Stimulated activated naive CD4-positive, alpha-beta T cell (primary cell): ENCODE results near the gene NCAM1.

Experiments
- DNase-seq, 6 experiments: peaks; one replicate each; lab custom pipeline; 2025; lab: John Stamatoyannopoulos, UW

Gene NCAM1

DNA sequence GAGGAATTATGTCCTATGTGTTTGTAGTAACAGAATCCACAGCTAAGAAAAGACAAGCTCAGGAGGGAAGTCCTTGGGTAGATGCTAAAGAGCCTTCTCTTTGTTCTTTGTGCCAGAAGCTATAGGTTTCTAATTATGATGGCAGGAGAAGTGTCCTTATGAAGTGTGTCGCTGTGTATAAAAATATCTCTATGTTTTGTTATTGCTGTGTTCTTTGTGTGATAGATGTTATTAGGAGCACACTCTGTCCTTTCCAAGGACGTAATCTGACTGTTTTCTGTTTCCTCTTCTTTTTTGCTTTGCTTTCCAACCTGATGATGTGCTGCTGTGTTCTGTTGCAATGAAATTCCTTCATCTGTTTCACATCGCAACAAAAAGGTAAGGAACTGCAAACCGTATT lies 171.9 kb downstream of the NCAM1 start:
- DNase-seq, result no peak

DNA sequence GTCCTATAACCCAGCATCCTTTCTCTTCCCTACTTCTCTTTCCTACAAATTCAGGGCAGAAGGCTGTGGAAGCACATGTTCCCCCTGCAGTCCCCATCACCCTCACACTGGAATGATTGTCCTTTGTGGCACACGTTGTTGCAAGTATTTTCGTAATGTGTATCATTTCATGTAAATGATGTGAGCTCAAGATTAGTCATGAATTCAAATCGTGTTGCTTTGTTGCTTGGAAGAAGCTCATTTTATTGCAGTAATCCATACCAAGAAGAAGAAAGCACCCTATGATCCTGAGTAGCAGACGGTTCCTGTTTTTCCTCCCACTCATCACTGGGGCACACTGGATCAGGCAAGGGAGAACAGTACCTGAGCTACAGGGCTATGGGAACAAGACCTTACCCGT lies 173.4 kb downstream of the NCAM1 start:
- DNase-seq, result no peak

GRCh38 chr11:113137713-113138529 lies 176.7 kb downstream of the NCAM1 start:
- no peak for DNase-seq

DNA sequence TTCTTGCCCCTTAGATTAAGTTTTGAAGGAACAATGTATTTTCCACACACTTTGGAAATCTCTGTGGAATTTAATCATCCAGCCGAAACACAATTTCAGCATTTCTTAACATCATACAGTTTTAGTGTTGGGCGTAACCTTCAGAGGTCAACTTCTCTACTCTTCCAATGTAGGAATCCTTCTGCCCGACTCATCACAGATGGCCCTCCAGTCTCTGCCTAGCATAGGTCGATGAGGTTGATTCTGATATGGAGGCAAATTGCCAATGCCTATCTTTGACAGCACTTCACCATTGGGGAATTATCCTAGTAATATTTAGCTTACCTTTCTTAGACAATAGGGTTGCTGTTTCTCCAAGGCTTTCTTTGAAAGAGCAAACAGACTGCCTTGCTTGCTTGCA lies 177.5 kb downstream of the NCAM1 start:
- DNase-seq, result no peak

DNA sequence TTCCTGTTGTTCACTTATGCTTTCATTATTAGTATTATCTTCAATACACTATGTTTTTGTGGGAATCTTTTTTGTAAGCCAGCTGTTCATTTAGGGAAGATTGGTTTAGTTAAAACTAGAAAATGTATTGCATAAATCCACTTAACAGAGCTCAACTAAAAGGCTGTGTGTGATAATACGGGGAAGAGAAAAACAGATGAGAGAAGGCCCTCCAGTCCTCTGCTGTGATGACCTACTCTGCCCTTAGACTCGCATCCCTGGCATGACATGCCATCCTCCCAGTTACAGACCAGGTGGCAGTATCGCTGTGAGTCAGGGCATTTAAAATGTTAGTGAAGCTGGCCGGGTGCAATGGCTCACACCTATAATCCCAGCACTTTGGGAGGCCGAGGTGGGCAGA lies 179.8 kb downstream of the NCAM1 start:
- no peak for DNase-seq

DNA sequence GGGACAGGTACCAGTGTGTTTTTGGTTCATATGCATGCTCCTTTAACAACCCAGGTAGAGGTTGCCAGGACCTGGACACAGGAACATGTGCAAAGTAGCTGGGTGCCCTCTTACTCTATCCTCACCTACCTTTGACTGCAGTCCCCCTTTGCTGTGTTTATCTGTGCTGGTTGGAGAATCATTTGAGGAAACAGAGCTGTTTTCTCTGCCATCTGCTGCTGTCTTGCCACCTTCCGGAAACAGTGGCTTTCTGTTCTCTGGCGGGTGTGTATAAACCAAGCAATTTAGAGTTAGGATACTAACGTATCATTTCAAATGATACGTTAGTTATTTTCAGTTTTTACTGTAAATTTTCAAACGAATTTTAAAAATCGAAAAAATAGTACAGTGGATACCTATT lies 181.3 kb downstream of the NCAM1 start:
- no peak for DNase-seq

DNA sequence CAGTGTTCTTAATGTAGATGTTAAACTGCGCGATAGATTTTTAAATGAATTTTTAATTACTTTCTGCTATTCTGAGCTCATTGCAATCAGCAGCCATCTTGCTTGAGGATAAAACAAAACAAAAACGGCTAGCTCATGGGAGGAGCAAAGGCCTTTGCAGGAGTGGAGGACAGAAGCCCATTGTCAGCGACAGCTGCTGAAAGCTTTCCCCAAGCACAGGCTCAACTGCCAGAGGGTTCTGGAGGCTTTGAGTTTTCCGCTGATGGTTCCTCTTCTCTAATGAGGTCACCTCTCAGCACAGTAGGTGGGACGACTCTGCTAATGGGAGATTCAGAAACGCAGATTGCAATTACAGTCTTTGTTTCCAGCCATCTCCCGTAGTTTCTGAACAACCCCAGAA lies 186.0 kb downstream of the NCAM1 start:
- DNase-seq, result no peak

DNA sequence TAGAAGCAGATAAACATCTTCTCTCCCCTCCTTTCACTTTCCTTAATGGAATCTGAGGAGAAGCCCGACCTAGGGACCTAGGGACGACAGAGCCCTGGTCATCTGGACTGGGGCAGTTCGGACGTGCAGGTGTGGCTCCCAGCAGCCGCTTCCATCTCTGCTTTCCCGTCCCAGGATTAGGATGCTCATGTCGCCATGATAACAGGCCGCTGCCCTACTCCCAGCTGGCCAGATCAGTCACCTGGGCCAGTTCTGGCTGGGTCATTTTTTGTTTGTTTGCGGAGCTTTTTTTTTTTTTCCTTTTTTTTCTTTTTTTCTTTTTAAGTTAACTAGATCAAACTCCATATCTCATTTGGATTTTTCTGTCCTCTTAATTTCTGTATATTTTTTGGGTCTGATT lies 186.9 kb downstream of the NCAM1 start:
- DNase-seq, result no peak

DNA sequence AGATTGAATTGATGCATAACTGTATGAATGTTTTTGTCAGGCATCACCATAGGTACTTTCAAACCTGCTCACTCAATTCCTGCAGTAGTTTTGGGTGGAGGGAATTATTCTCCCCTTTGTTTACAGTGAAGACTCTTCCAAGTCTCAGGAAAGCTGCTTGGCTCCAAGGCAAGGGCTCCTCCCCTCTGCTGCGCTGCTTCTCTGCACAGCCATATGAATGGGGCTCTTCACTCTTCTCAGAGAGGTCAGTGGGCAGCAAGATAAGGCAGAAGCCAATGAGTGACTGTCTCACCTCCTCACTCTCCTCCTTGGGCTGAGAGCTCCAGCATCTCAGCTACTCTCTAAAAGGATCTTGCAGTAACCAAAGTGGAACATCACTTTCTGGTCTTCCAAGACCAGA lies 187.4 kb downstream of the NCAM1 start:
- DNase-seq, result no peak

GRCh38 chr11:113151521-113151920 lies 190.3 kb downstream of the NCAM1 start:
- DNase-seq, result no peak

DNA sequence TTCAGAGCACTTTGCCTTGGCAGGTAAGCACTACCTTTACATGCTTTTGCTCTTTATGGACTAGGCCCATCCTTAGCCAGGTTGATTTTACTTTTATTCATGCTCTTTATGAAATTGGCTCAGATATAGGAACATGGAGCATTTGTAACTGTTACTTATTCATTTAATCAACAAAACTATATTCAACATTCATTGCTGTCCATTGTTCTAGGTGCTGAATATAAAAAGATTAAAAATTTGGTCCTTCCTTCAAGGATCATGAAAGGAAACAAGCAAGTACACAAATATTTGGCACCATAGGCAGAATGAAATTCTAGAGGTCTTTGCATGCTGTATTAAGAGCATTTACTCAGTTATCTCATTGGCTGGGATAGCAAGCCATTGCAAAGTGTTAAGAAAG lies 191.3 kb downstream of the NCAM1 start:
- DNase-seq, result no peak

DNA sequence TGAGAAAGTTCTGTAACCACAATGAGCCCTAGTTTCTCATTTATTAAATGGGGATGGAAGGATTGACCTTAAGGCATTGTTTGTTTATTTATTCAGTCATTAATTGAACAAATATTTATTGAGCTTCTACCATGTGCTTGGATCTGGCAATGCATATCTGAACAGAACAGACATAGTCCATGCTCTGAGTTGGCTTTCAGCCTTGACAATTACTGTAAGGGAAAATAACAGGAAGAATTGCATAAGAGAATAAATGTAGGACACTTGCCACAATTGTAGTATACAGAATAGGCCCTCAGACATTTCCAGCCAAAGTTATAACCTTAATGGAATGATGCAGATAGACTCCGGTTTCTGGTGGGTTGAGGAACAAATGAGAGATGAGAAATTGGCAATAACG lies 192.6 kb downstream of the NCAM1 start:
- no peak for DNase-seq

DNA sequence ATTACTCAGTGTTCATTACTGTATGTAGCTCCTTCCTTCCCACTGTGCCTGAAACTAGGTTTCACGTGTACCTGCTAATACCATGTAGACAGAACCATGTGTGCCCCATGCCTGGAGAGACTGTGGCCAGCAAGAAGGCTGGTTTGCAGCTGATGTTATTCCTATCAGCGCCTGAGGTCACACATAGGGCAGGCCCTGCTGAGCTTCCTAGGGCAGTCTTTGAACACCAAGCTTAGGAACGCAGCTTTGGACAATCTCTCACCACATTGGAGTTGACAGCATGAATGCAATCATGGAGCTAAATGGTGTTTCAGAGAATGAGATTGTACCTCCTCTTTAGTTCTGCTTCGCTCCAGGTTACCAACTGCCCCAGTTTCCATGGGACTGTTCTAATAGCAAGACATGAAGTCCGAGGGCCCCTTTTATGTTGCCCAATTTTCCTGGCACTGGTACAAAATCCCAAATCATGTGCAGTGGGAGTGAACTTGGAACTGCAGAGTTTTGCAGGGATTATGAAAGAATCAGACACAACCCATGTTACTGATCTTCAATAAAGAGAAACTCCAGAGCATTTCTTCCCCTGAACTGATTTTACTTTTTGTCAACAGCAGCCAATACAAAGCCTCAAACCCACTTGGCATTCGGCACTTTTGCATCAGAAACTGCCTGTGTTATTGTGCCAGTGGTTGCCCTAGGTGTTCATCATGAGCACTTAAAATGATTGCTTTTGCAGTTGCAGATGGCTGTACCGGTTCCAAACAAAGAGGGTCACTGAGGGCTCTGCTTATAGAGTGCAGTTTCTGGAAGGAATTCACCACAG lies 199.0 kb downstream of the NCAM1 start:
- no peak for DNase-seq

DNA sequence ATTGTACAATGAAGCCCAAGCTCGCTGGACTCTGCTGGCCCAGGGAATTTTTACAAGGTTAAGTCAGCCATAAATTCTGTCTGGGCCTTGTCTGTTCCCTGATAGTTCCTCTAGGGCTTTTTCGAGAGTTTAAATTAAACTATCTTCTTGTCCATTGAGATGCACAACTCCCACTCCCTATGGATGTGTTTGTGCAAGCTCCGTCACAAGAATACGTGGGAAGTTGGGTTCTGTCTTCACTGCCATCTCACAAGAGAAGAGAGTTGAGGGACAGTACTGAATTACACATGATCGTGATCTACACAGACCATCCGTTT lies 199.5 kb downstream of the NCAM1 start:
- DNase-seq, result no peak

DNA sequence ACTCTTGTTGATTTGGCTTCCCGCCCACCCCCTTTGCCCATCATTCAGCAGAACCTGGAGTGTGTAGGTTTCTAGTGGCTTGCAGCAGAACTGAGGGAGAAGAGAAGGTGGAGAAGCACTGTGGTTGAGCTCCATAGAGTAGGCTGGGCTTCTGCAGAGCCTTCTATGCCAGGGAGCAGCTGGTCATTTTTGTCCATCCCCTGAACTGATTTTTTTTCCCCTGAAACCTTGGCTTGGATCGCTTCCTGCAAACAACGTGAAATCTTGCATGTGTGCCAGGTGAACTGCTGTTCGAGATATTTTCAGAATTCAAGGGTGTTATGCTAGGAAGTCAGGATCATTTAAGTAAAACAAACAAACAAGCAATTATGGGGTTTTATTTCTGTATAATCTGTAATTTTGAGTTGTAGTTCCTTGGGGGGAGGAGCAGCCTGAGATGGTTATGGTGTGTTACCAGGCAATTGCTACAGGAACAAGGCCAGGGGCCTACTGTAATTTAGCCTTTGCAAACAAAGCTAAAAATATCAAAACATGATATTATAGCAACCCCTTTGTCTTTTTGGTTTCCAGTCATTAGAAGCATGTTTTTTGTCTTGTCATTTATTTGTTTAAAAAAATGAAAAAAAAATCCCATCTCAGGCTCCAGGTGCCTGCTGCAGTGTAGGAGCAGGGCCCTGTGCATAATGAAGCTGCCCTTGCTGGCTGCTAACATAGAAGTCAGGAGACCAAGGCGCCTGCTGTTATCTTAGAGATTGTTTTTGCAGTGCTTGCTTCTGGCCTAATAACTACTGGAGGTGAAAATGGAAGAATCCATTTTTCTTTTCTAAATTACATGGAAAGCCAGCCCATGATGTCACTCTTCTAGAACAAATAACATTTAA lies 200.7 kb downstream of the NCAM1 start:
- no peak for DNase-seq

DNA sequence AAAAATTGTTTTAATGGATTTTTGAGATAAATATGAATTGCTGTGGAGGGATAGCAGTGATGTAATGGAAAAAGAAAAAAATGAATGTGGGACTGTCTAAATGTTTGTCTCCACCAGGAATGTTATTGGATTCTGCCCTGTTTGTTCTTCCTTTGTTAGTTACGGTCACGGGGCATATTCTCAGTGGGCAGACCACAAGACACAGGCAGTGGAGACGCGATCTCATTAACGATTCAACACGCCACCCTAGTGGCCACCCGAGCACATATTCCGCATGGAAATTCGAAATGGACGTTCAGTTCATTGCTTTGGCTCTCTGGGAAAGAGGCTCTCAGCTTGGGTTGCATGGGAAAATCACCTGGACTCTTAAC lies 201.4 kb downstream of the NCAM1 start:
- DNase-seq, result no peak

- no peak for DNase-seq
Observed at GRCh38 chr11:113163291-113164030, 202.2 kb downstream of the NCAM1 start.

- no peak for DNase-seq
Observed at GRCh38 chr11:113166280-113166679, 205.1 kb downstream of the NCAM1 start.

GRCh38 chr11:113167599-113167998 lies 206.4 kb downstream of the NCAM1 start:
- DNase-seq, result no peak

- DNase-seq, result no peak
Observed at GRCh38 chr11:113168354-113169342, 207.4 kb downstream of the NCAM1 start.
